Muscle layer of colon (tissue), 2 donors: ENCODE results near the gene REPS1.
"Not testable (repeated sequence)": the region's sequence is repeated elsewhere in the genome, so short reads cannot be mapped to it uniquely, and the experiment has no call there.

Source experiments
- H3K27ac ChIP-seq: one replicate; pipeline ENCODE4 v1.7.0; 2013; ENCODE audit warnings: low read depth, mild to moderate bottlenecking, low read length, moderate library complexity
- H3K27me3 ChIP-seq, 2 donors: one replicate each; pipeline ENCODE4 v1.7.0; 2013; ENCODE audit warnings: low read length in 2 of 2, mild to moderate bottlenecking in 2 of 2; ENCODE audit not compliant: insufficient read depth in 2 of 2, control insufficient read depth in 1 of 2
- H3K36me3 ChIP-seq: one replicate; pipeline ENCODE4 v1.7.0; 2013; ENCODE audit warnings: mild to moderate bottlenecking, low read length; ENCODE audit not compliant: insufficient read depth
- H3K4me1 ChIP-seq: one replicate; pipeline ENCODE4 v1.7.0; 2013; ENCODE audit warnings: mild to moderate bottlenecking, low read length; ENCODE audit not compliant: insufficient read depth
- H3K4me3 ChIP-seq, 2 donors: one replicate each; pipeline ENCODE4 v1.7.0; 2013; ENCODE audit warnings: low read length in 2 of 2, low read depth in 1 of 2, mild to moderate bottlenecking in 1 of 2, moderate library complexity in 1 of 2
- H3K9ac ChIP-seq: one replicate; pipeline ENCODE4 v1.7.0; 2013; ENCODE audit warnings: low read length
- H3K9me3 ChIP-seq: one replicate; pipeline ENCODE4 v1.7.0; 2013; ENCODE audit warnings: mild to moderate bottlenecking, low read length
- donor health status: abdominal sarcoma.
- donor health status: Adenocarcinoma of cecum.

Gene REPS1

GRCh38 chr6:138987643-138988468 lies at the start of gene REPS1:
REPS1 (minus strand) TSS chr6:138988253; CDS start chr6:138987682, 571 bp downstream.
- Histone ChIP-seq H3K4me1 (peaks cover 19% of the 10 kb centered on the region), H3K27ac (peak within 1 kb of the TSS; percentile 92), H3K36me3 (no peaks in the 10 kb centered on the region), H3K27me3 (no peaks in the 10 kb centered on the region), H3K4me3 (peak within 1 kb of the TSS; percentile 68 to 89), H3K9me3 (no peaks in the 10 kb centered on the region), H3K9ac (peak within 1 kb of the TSS; percentile 55)

GRCh38 chr6:139037490-139037889 lies 49.4 kb upstream of the REPS1 start:
- no peak overlapping the region for H3K9ac ChIP-seq
- peaks cover 3% of the 10 kb centered on the region for H3K36me3 ChIP-seq
- no peaks in the 10 kb centered on the region for H3K4me1 ChIP-seq
- H3K9me3 ChIP-seq: no peaks in the 10 kb centered on the region
- H3K4me3 ChIP-seq: no peak overlapping the region
- H3K27me3 ChIP-seq: no peaks in the 10 kb centered on the region
- no peak overlapping the region for H3K27ac ChIP-seq

GRCh38 chr6:139030228-139030963 lies 42.3 kb upstream of the REPS1 start:
- H3K4me3 ChIP-seq: peak overlapping the region in 1 of 2 donors; percentile 95
- H3K36me3 ChIP-seq: peaks cover 3% of the 10 kb centered on the region
- H3K9me3 ChIP-seq: no peaks in the 10 kb centered on the region
- H3K9ac ChIP-seq: peak overlapping the region; percentile 89
- H3K27ac ChIP-seq: no peak overlapping the region
- H3K27me3 ChIP-seq: no peaks in the 10 kb centered on the region
- H3K4me1 ChIP-seq: peaks cover 10% of the 10 kb centered on the region

- H3K27me3 ChIP-seq: no peaks in the 10 kb centered on the region
- H3K9ac ChIP-seq: peak overlapping the region; percentile 89
- peak overlapping the region; percentile 83 for H3K27ac ChIP-seq
- H3K36me3 ChIP-seq: peaks cover 3% of the 10 kb centered on the region
- H3K9me3 ChIP-seq: no peaks in the 10 kb centered on the region
- peak overlapping the region; percentile 95 for H3K4me3 ChIP-seq
- peaks cover 10% of the 10 kb centered on the region for H3K4me1 ChIP-seq
These were observed 41.6 kb upstream of the REPS1 start for GRCh38 chr6:139029470-139030227.

GRCh38 chr6:139028658-139029469 lies 40.8 kb upstream of the REPS1 start, which contains the start of gene ABRACL:
ABRACL (plus strand) TSS chr6:139028745; CDS start chr6:139034161, 5,416 bp downstream.
- Histone ChIP-seq H3K36me3 (no peaks in the 10 kb centered on the region), H3K9ac (peak within 1 kb of the TSS; percentile 89), H3K4me1 (peaks cover 10% of the 10 kb centered on the region), H3K27me3 (no peaks in the 10 kb centered on the region), H3K27ac (peak within 1 kb of the TSS; percentile 83), H3K4me3 (peak within 1 kb of the TSS; percentile 95), H3K9me3 (no peaks in the 10 kb centered on the region)

- H3K9ac ChIP-seq: peak overlapping the region; percentile 89
- no peaks in the 10 kb centered on the region for H3K36me3 ChIP-seq
- H3K4me3 ChIP-seq: peak overlapping the region; percentile 95
- H3K27ac ChIP-seq: peak overlapping the region; percentile 83
- no peaks in the 10 kb centered on the region for H3K27me3 ChIP-seq
- no peaks in the 10 kb centered on the region for H3K9me3 ChIP-seq
- peaks cover 10% of the 10 kb centered on the region for H3K4me1 ChIP-seq
These were observed 40.2 kb upstream of the REPS1 start for GRCh38 chr6:139028215-139028657.

- no peaks in the 10 kb centered on the region for H3K9me3 ChIP-seq
- peaks cover 10% of the 10 kb centered on the region for H3K4me1 ChIP-seq
- H3K27ac ChIP-seq: peak overlapping the region; percentile 83
- peak overlapping the region; percentile 89 for H3K9ac ChIP-seq
- no peaks in the 10 kb centered on the region for H3K36me3 ChIP-seq
- H3K27me3 ChIP-seq: no peaks in the 10 kb centered on the region
- H3K4me3 ChIP-seq: peak overlapping the region; percentile 95
These were observed 39.6 kb upstream of the REPS1 start for GRCh38 chr6:139027620-139028182.

- not testable (repeated sequence) for H3K4me3 ChIP-seq, H3K9me3 ChIP-seq, H3K27ac ChIP-seq
These were observed 37.4 kb upstream of the REPS1 start for GRCh38 chr6:139025416-139025815.

GRCh38 chr6:139020689-139021088 lies 32.6 kb upstream of the REPS1 start:
- peaks cover 16% of the 10 kb centered on the region for H3K4me1 ChIP-seq
- no peak overlapping the region for H3K4me3 ChIP-seq
- no peak overlapping the region for H3K27ac ChIP-seq

More at GRCh38 chr6:139025416-139025815, 37.4 kb upstream of the REPS1 start:
- H3K36me3 ChIP-seq, H3K9ac ChIP-seq, H3K27me3 ChIP-seq: not testable (repeated sequence)
- peaks cover 10% of the 10 kb centered on the region for H3K4me1 ChIP-seq

GRCh38 chr6:139019722-139020121 lies 31.7 kb upstream of the REPS1 start:
- H3K27ac ChIP-seq: no peak overlapping the region
- H3K4me3 ChIP-seq: no peak overlapping the region
- no peaks in the 10 kb centered on the region for H3K27me3 ChIP-seq
- no peak overlapping the region for H3K9ac ChIP-seq
- no peaks in the 10 kb centered on the region for H3K36me3 ChIP-seq
- H3K4me1 ChIP-seq: peaks cover 16% of the 10 kb centered on the region
- H3K9me3 ChIP-seq: no peaks in the 10 kb centered on the region

More at GRCh38 chr6:139020689-139021088, 32.6 kb upstream of the REPS1 start:
- no peak overlapping the region for H3K9ac ChIP-seq
- no peaks in the 10 kb centered on the region for H3K27me3 ChIP-seq
- H3K36me3 ChIP-seq: no peaks in the 10 kb centered on the region
- no peaks in the 10 kb centered on the region for H3K9me3 ChIP-seq
